NOMO-1 treated with DMSO at 0.1 percent for 48 hours (cell line): ENCODE data around the gene SLC13A5.
"Not testable (repeated sequence)": the region's sequence is repeated elsewhere in the genome, so short reads cannot be mapped to it uniquely, and the experiment has no call there.

ENCODE experiments used
- DNase-seq: peaks from one replicate; lab custom pipeline; 2025; ENCODE audit not compliant: unreplicated experiment; lab: John Stamatoyannopoulos, UW

Gene SLC13A5

GRCh38 chr17:6666557-6666956 is 46.6 kb downstream of the SLC13A5 start:
- DNase-seq, result no peak

GRCh38 chr17:6666077-6666521 is 47.1 kb downstream of the SLC13A5 start:
- peak; percentile 62 for DNase-seq

DNA sequence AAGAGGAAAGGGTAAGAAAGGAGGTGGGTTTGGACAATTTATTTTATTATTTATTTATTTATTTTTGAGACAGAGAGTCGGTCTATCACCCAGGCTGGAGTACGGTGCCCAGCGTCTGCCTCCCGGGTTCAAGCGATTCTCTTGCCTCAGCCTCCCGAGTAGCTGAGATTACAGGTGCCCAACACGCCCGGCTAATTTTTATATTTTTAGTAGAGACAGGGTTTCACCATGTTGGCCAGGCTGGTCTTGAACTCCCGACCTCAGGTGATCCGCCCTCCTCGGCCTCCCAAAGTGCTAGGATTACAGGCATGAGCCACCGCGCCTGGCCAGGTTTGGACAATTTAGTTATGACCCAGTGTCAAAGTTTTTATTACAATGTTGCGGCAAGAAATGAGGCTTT is 50.0 kb downstream of the SLC13A5 start:
- not testable (repeated sequence) for DNase-seq

DNA sequence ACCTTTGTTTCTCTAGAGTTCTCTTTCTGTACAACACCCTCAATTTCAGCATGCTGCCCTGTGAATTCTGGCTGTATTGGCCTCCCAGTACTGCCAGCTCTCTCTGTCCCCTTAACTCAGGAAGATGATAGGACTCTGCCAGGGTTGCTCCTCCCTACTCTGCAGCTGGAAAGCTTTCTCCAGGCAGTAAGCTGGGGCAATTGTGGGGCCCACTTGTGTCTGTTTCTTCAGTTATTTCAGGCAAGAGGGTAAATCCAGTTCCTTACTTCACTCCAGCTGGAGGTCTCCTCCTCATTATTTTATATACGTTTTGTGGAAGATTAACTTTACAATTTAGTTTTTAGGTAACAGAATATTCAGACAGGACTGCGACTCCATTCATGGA is 51.7 kb downstream of the SLC13A5 start:
- no peak for DNase-seq

DNA sequence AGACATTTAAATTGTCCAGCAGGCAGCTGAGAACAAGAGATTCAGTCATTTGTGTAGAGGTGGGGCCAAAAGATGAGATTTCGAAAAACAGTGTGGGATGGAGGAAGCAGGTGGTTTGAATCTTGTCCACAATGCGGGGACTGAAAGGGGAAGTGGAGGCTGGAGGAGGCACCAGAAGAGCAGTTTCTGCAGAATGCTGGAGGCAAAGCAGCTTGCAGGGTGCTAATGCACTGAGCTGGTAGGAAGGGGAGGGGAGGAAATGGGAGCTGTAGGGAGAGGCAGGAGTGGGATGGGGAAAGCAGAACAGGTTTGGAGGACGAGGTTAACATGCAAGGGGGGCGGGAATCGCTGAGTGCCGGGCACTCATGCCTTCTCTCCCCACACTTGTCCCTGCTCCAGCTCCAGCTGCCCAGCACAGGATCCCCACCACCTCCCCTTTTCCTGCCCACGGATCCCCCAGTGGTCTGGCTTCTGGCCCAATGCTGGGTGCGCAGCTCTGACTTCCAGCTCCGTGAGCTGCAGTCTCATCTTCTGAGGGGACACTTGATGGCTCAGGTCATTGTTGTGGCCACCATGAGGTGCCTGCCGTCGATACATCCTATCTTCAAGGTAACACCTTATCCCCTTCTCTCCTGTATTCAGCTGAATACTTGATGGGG is 52.2 kb downstream of the SLC13A5 start:
- DNase-seq, result peak; percentile 83

DNA sequence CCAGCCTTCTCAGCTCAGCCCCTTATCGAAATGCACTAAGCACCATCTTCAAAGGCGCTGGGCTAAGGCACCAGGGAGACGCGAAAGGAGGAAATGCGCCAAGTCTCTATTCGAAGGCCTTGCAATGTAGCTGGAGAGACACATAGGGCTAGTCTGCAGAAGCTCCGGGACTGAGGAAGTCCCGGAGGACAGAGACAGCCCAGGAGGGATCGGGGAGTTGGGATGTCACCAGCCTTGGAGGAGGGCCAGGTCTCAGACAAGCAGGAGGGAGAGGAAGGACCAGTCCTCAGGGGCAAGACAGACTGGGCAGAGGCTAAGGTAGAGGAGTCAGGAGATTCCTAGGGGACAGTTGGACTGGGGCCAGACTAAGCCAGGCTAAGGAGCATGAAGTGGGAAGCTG is 53.1 kb downstream of the SLC13A5 start:
- DNase-seq, result no peak

DNA sequence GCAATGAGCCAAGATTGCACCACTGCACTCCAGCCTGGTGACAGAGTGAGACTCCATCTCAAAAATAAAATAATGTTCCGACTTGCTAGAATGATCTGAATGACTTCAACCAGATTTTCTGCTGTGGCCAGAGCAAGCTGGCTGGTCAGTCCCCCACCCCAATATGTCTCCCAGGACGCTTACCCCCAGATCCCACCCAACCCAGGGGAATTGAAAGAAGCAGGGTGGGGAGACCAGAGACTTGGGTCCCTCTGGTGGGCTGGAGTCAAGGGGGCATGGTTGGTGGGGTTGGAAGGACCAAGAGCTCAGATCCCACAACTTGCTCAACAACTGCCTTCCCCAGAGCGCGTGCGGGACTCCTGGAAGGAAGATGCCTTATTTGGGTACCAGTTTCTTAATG is 54.8 kb downstream of the SLC13A5 start:
- not testable (repeated sequence) for DNase-seq

GRCh38 chr17:6657633-6658287 is 55.4 kb downstream of the SLC13A5 start:
- DNase-seq, result no peak

DNA sequence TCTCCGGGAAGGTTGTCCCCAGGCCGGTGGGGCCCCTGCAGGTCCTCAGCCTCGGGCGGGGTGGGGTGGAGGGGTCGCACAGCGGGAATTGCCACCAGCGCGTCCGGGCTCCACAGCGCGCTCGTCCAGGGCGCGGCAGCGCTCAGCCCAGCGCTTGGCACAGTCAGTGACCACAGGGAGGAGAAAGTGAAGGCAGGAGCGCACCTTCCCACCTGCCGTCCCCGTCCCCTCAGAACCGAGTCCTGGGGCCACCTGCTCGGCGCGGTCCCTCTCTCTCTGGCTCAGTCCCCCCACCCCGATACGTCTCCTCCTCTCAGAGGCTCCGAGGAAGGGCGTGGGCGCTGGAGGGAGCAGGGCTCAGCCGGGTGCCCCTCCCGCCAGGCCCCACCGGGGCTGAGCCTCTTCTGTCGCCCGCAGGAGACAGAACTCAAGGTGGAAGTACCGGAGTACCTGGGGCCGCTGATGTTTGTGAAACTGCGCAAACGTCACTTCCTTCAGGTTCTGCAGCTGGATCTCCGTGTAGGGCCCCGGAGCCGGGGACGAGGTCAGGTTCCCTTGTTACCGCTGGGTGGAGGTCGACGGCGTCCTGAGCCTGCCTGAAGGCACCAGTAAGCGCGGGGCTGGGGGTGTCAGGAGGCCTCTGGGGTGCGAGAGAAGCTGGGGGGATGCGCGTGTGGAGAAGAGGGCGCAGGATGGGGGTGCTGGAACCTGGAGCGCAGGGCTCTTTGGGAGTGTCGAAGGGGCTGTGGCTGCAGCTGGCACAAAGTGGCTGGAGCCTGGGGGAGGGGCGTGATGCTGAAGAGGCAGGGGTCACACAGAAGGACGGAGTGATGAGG is 56.2 kb downstream of the SLC13A5 start:
- not testable (repeated sequence) for DNase-seq

DNA sequence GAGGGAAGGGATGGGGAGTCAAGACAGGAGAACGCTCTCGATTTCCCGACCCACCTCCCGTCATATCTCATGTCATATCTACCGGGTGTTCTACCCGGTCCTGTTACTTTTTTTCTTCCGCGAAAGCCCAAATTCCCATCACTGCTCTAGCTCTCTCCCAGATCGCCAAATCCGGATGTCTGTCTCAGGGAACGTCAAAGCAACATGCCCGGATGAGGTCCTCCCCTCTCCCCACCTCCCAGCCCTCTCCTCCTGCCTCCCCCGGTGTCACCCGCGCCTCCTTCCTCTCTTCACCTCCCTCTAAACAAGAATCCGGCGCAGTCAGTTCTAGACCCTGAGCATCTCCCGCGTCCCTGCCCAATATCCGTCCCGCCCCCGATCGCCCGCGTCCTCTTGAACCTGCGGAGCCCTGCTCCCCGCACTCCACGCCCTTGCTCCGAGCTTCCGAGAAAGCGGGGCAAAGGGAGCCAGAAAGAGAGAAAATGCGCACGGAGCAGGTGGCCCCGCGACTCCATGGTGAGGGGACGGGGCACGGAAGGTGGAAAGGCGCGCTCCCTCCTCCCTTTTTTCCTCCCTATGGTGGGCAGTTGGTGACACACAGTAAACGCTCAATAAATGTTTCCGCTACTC is 57.3 kb downstream of the SLC13A5 start:
- not testable (repeated sequence) for DNase-seq

DNA sequence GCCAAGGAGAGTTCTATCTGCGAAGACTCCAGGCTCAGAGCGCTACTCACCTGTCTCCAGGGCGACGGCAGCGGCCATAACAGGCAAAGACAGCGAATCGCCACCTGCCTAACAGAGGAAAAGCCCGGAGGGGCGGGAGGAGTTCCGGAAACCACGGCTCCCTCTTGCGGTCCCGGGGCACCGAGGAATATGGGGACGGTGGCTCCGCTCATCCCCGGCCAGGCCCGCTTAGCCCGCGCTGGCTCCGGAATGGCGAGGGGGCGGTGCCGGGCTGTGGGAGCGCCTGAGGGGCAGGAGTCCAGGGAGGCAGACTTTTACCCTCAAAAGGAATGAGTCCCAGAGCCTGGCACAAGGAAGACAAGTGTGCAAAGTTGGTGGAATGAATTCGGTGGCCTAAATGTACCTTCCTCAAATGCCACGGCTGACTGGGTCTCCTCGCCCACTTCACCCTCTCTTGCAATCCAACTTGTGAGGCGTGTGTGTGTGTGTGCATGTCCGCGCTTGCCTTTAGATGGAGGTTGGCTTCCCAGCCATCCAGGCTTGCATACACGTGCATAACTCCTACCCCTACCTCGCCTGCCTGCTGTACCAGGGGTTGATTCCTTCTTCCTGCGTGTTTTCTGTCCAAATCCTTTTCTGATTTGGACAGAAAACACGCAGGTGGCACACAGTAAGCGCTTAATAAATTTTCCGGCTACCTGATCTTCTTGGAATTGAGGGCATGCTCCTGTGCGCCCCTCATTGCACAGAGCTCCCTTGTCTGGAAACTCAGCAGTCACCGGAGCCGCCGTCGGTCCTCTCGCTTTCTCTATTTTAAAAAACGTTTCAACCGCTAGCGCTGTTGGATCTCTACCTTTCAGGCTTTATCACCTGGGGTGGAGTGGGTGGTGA is 58.1 kb downstream of the SLC13A5 start:
- no peak for DNase-seq

DNA sequence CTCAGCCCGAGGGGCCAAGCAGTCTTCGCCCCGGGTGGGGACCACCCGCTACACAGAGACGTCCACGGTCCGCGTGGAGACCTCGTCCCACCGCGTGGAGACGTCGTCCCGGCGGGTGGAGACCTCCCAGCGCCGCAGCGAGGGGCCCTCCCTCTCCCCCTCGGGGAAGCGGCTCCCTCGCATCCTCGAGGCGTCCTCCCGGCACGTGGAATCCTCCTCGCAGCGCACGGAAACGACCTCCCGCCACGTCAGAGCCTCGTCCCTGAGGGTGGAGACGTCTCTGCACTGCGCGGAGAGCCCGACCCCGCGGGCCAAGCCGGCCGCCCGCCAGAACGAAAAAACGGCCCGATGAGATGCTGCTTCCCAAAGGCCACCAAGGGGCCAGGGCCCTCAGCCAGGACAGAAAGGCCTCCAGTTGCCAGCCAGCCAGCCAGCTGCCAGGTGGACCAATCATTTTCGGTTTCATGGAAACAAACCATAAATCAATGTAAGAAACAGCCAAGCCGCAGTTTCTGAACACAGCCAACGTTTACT is 61.2 kb downstream of the SLC13A5 start:
- DNase-seq, result peak; percentile 23

DNA sequence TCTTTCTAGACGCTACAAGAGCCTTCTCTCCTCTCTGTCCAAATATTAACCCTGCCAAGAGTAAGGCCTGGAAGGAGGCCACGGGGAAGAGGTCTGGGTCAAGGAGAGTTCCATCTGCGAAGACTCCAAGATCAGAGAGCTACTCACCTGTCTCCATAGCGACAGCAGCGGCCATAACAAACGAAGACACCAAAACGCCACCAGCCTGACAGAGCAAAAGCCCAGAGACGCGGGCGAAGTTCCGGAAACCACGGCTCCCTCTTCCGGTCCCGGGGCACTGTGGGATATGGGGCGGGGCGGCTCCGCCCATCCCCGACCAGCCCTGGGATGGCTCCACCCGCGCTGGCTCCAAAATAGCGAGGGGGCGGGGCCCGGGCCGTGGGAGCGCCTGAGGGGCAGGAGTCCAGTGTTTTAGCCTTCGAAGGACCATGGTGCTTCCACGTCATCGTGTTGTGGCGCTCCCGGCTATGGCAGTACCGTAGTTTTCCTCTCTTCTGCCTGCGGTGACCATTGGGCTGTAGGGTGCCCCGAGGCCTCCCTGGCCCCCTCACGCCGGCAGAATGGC is 61.7 kb downstream of the SLC13A5 start, which contains the start of the genes C17orf100 and MED31:
C17orf100 (plus strand) TSS at position 409 of the 565 bp plus-strand sequence; CDS start at position 561, 152 bp downstream.
MED31 (minus strand) TSS at position 252 of the 565 bp plus-strand sequence; CDS start at position 175, 77 bp downstream.
- peak; percentile 92 for DNase-seq

DNA sequence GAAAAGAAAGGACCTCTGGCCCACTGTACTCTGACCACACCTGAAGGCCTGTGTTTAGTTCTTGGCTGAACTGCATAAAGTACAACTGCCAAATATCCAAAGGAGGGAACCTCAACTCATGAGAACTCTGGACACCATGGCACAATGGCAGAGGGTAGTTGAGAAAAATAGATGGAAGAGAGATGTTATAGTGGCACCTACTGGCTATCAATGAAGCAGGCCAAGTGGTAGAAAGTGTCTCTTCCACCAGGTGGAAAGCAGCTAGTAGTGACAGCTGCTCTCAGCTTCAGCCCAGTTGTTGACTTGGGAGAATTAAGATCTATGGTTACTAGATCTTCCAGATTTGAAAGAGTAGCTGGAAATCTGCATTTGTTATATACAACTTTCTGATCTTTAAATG is 65.0 kb downstream of the SLC13A5 start:
- no peak for DNase-seq

DNA sequence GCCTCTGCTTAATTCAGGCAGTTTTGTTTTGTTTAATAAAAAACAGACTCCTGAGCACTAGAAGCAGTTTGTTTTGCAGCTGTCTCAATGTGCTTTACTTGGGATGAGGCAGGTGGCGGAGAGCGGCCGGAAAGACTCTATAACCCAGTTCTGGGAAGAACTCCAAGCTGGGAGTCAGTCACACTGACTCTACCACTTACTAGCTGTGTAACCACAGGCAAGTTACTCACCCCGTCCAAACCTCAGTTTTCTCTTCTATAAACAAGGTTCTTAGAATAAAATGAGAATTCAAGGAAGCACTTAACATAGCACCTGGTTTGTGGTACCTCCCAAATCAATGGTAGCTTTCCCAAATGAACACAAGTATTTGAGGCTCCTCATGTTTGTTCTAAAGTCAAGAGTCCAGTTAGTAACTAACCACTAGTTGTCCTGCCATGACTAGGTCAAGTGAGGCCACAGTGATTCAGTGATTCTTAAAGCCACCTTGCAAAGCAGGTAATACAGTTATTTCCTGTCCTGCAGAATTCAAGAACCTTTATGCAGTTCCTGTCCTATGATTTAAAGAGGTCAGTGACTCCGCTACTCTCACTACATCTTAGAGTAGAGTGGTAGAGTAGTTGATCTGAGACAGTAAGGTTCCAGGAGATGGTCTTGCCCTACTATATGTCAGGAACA is 69.6 kb downstream of the SLC13A5 start:
- DNase-seq, result no peak

DNA sequence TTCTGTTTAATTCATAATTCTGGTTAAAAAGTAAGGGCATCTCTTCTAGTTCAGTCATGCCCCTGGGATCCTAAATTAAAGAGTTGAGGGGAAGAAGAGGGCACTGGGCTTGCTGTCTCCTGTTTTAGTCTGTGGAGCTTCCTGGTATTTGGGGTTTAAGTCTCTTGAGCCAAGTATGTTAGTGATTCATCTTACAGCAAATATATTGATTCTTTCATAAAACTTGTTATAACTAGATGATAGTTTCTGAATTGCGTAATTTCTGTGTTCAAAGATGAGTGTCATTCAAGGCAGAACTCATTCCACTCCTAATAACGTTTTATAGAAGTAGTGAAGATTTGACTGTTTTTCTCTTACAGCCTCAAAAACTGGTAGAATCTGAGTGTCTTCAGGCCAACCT is 70.6 kb downstream of the SLC13A5 start:
- no peak for DNase-seq

DNA sequence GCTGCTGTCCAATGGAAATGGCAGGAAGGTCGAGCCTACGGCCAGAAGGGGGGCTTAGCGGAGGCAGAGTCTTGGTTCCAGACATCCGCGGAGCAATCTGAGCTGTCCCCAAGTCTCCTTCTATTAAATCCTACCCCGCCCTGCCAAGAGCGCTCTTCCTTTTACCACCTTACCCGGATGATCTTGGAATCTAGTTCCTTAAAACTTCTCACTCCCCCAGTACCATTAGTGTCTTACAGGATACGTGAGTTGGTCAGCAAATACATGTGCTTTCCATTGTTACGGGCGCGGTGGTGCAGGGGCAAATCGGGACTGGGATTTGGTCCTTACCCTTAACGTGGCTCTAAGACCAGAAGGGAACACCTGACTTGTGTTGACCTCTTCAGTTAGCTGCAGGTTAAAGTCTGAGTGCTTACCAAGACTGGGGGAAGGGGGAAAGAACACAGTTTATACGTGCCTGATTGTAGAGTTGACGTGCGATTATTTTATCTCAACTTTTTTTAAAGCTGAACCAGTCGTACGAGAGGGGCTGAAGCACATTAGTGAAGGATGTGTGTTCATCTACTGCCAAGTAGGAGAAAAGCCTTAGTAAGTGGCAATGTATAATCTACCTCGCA is 71.8 kb downstream of the SLC13A5 start:
- peak; percentile 28 for DNase-seq

GRCh38 chr17:6640536-6641246 is 72.5 kb downstream of the SLC13A5 start, which contains the start of the genes KIAA0753 and TXNDC17:
Gene KIAA0753, minus strand, starts transcription at chr17:6640711. Its CDS starts 5,608 bp downstream, at chr17:6635103.
Gene TXNDC17, plus strand, starts transcription at chr17:6641060. Its CDS starts 23 bp downstream, at chr17:6641083.
- DNase-seq, result peak; percentile 86
